ENCODE data around the gene CHST1.

CHST1 gene

DNA sequence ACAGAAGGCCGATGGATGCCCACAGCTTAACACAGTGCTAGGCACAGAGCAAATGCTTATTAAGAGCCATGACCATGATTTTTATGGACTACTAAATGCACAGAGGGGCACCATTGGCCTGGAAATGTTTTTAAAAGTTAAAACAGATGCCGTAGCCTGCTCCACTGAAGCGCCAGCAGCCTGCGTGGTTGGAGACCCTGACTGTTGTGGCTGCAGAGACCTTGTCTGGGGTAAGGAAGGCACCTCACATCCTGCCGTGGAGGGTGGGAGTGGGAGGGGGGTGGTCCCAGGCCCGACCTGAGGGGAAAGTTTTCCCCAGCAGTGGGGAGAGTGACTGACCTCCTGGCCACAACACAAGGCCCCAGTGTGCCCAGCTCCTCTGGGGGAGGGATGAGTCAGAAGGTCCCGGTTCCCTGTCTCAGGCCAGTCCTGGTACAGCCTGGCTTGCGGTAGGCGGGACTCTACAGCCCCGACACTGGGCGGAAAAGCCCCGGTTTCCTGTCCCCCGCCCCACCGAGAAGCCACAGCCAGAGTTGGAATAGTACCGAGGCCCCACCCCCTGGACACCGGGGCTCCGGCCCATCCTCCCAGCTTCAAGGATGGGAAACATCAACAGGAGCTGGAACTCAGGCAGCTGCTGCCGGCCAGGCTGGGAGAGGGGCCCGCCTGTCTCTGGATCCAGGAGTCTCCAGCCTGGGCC lies 7.0 kb downstream of the CHST1 start:
- DNase-seq: no peak
- Mint-ChIP-seq H3K4me1 (ENCODE audit: low read depth) (peaks cover 10% of the 10 kb centered on the region), H3K27me3 (peaks cover 67% of the 10 kb centered on the region)

DNA sequence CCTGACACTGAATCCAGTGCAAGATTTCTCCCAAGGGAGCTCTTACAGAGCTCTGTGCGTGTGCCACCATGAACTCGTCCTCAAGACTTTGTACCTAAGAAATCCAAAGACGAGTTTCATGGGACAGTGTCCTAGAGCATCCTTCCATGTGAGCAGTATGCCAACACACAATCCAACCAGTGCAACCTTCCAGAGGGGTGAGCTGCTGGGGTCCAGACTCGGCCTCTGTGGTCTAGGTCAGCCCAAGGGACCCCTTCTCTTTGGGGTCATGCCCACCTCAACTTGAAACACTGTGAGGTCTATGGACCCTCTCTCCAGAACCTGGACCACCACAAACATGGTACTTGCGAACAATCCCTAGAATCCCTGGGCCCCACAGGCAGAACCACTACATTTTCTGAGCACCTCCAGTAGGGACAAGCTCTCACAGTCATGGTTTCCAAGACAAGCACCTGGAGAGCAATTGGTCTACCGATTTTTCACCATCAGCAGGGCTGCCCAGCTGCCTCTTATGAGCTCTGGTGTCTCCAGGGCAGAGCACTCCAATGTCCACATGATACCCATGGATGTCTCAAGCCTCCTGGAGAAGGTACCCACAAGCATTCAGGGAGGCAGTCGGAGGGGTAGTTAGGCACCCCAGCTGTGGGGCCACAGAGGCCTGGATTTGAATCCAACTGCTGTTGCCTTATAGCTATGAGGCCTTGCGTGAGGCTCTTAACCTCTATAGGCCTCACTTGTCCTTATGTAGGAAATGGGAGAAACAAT lies 7.7 kb downstream of the CHST1 start:
- Mint-ChIP-seq H3K9me3 (no peaks in the 10 kb centered on the region), H3K4me1 (ENCODE audit: low read depth) (peaks cover 5% of the 10 kb centered on the region), H3K36me3 (ENCODE audit: low read depth) (no peaks in the 10 kb centered on the region), H3K4me3 (no peak overlapping the region), H3K27ac (no peak overlapping the region), H3K27me3 (peaks cover 59% of the 10 kb centered on the region)
- no peak for DNase-seq

More for the DNA sequence above, 7.0 kb downstream of the CHST1 start:
- Mint-ChIP-seq H3K27ac (no peak overlapping the region), H3K4me3 (no peak overlapping the region), H3K9me3 (no peaks in the 10 kb centered on the region), H3K36me3 (ENCODE audit: low read depth) (no peaks in the 10 kb centered on the region)

DNA sequence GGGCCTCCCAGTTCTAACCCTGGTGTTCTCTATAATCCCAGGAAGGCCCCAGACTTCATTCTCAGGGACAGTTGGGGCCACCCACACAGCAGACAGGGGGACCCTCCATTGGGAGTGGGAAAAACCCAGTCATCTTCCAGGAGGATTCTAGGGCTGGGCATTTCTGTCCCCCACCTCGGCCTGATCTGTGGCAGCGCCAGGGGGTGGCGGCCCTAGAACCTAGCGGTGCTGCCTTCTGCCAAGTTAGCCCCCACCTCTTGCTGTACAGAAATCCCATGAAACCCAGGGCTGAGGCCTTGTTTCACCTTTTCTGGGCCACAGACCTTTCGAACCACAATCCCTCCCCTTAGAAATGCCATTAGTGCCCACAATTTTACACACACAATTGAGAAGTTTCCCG lies 9.6 kb downstream of the CHST1 start:
- H3K4me3 Mint-ChIP-seq: no peak overlapping the region

DNA sequence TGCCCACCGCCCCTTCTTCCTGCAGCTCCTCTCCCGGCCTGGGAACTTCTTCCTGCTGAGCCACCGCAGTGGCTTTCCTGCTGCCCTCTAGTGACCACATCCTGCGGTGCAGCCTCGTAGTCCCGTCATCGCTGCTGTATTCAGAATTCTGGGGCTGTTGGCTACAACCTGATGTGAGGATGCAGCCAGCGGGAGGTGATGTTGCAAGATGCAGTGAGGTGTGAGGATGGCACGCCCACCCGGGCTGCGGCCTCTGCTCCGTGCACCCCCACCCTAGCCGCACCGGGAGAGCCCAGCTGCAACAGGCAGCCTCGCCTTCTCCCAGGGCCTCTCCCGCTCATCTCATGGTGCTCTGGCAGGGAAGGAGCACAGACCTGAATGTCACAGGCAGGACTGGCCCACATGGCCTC lies 10.1 kb downstream of the CHST1 start:
- Mint-ChIP-seq H3K9me3 (no peaks in the 10 kb centered on the region), H3K4me1 (ENCODE audit: low read depth) (peaks cover 5% of the 10 kb centered on the region), H3K27ac (no peak overlapping the region)

More for the DNA sequence above, 9.6 kb downstream of the CHST1 start:
- H3K36me3 Mint-ChIP-seq (ENCODE audit: low read depth): no peaks in the 10 kb centered on the region
- no peak for DNase-seq
- peaks cover 5% of the 10 kb centered on the region for H3K4me1 Mint-ChIP-seq (ENCODE audit: low read depth)
- no peak overlapping the region for H3K27ac Mint-ChIP-seq
- peaks cover 49% of the 10 kb centered on the region for H3K27me3 Mint-ChIP-seq
- H3K9me3 Mint-ChIP-seq: no peaks in the 10 kb centered on the region

DNA sequence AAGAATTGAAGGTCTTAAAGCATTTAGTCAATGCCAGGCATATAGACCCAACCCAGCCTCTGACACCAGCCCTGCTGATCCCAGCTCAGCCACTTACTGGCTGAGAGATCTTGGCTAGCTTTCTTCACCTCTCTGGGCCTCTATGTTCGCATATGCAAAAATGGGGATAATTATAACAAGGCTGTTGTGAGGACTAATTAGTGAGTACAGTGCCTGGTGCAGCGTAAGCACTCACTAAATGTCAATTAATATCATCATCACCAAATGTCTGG lies 10.5 kb downstream of the CHST1 start:
- Mint-ChIP-seq H3K27me3 (peaks cover 46% of the 10 kb centered on the region), H3K4me3 (no peak overlapping the region), H3K4me1 (ENCODE audit: low read depth) (peaks cover 5% of the 10 kb centered on the region), H3K27ac (no peak overlapping the region), H3K9me3 (no peaks in the 10 kb centered on the region), H3K36me3 (ENCODE audit: low read depth) (no peaks in the 10 kb centered on the region)
- DNase-seq: no peak

More for the DNA sequence above, 10.1 kb downstream of the CHST1 start:
- H3K27me3 Mint-ChIP-seq: peaks cover 49% of the 10 kb centered on the region
- H3K4me3 Mint-ChIP-seq: no peak overlapping the region
- peak; percentile 77 for DNase-seq
- H3K36me3 Mint-ChIP-seq (ENCODE audit: low read depth): no peaks in the 10 kb centered on the region

DNA sequence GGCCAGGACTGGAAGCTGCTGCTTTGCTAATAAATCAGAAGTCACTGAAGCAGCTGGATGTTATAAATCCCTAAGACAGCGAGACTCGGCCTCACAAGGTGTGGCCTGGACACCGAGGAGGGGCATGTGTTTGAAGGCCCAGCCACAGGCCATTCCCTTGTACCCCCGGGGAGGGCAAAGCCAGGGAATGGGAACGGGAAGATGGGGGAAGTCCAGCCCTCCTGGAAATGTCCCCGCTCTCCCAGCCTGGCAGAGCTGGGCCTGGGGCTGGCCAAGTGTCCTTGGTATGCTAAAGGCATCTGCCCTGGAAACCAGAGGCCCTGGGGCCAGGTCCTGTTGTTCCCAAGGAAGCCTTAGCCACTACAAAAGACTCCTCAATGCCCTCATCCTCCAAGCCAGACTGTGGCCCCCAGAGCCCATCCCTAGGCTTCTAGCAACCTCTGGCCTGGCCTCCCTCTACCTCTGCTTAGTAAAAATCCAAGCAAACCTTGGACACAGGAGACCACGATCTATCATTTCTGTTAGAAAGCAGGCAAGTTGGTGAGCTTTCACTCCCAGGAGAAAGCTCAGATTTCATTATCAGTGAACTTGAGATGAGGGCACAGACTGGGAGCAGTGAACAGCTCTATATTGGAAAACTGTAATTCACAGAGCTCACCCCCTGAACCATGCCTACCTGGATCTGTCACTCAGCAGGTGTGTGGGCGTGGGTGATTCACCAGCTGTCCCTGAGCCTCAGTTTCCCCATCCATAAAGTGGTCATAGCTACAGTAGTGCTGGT lies 11.0 kb downstream of the CHST1 start:
- DNase-seq: no peak
- peaks cover 41% of the 10 kb centered on the region for H3K27me3 Mint-ChIP-seq

DNA sequence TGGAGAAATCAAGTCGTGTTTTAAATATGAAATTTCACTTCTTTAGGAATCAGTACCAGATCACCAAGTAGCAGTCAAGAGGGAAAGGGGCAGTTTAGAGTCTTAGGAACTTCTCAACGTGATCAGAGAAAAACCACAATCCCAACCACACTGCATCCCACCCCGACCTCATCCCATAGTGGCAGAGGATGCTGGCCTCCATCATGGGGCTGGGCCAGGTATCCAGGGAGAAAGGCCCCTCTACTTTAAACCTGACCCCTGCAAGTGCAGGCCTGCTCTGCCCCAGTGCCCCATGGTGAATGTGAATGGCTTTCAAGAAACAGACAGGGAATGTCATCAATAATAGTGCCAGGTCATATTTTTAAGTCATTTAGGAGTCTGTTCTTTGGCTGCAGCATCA lies 12.1 kb downstream of the CHST1 start:
- H3K27me3 Mint-ChIP-seq: peaks cover 38% of the 10 kb centered on the region
- no peak for DNase-seq

More for the DNA sequence above, 11.0 kb downstream of the CHST1 start:
- Mint-ChIP-seq H3K36me3 (ENCODE audit: low read depth) (no peaks in the 10 kb centered on the region), H3K4me3 (no peak overlapping the region), H3K9me3 (no peaks in the 10 kb centered on the region), H3K27ac (no peak overlapping the region), H3K4me1 (ENCODE audit: low read depth) (peaks cover 5% of the 10 kb centered on the region)

DNA sequence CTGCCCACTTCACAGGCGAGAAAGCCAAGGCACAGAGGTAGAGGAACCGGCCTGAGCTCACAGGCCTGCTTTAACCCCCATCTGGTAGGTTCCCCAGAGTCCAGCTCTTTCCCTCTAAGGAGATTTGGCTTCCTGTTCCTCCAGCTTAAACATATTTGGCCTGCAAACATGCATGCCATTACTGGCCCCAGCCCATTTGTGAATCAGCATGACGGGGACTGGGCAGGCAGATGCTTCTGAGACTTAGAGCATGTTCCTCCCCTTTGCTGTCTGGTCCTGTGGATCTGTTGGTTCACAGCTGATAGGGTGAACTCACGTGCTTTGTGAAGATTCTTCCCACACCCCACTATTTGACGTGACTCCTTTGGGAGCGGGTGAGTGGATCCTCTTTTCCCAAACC lies 12.6 kb downstream of the CHST1 start:
- DNase-seq: no peak
- no peaks in the 10 kb centered on the region for H3K36me3 Mint-ChIP-seq (ENCODE audit: low read depth)
- peaks cover 33% of the 10 kb centered on the region for H3K27me3 Mint-ChIP-seq
- peaks cover 7% of the 10 kb centered on the region for H3K4me1 Mint-ChIP-seq (ENCODE audit: low read depth)
- no peak overlapping the region for H3K4me3 Mint-ChIP-seq
- no peaks in the 10 kb centered on the region for H3K9me3 Mint-ChIP-seq
- H3K27ac Mint-ChIP-seq: no peak overlapping the region

More for the DNA sequence above, 12.1 kb downstream of the CHST1 start:
- Mint-ChIP-seq H3K4me1 (ENCODE audit: low read depth) (peaks cover 7% of the 10 kb centered on the region), H3K9me3 (no peaks in the 10 kb centered on the region), H3K36me3 (ENCODE audit: low read depth) (no peaks in the 10 kb centered on the region), H3K27ac (no peak overlapping the region), H3K4me3 (no peak overlapping the region)

DNA sequence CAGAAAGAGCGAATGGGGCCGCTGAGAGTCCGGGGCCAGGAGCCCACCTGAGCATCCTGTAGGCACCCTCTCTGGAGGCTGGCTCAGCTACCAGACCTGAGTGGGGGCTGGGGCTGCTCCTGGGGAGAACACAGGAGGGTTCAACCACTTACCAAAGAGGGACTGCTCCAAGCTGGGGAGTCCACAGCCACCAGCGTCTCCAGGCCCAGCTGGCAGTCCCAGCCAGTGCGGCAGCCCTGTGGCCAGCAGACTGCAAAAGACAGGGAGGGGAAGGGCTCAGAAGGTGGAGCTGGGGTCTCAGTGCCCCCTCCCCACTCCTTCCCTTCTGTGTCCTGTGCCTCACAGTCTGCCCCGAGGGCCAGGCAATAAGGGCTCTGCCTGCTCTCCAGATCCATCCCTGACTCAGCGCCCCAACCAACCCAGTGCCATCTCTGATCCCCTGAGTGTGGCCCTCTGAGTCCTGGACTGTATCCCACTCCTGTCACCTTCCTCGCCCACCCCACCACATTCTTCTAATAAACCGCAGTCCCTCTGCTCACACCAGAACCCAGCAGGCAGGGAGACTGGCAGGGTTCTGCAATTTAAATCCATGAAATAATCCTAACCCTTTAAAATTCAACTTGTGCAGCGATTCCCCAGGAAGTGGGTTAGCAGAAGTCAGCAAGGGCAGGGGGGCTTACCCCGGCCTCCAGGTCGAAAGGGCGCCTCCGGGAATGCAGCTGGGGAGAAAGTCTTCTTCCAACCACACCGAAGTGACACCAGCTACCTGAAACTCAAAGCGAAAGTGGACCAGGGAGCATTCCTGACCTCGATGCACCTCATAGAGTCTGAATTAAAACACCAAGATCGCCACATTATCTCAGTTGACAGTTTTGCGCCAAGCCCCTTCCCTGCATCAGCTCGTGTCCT lies 13.3 kb downstream of the CHST1 start:
- Mint-ChIP-seq H3K4me1 (ENCODE audit: low read depth) (peaks cover 12% of the 10 kb centered on the region), H3K27ac (no peak overlapping the region), H3K36me3 (ENCODE audit: low read depth) (no peaks in the 10 kb centered on the region), H3K27me3 (peaks cover 27% of the 10 kb centered on the region), H3K4me3 (no peak overlapping the region), H3K9me3 (no peaks in the 10 kb centered on the region)
- DNase-seq: no peak

DNA sequence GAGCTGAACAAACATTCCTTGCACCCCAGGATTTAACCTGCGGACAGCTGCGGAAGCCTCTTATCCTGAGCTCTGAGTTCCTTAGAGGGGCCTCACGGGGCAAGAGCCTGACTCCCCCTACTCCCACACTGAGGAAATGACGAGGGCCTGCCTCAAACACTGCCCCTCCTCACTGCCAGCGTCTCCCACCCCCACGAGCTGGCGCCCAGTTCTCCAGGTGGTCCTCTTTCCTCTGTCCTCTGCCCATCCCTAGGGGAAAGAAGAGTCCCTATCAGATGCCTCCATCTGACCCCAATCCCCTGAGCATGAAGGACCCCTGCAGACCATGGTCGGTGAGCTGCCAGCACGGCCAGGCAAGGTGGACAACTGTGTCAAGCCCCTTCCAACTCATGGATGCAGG lies 14.3 kb downstream of the CHST1 start:
- Mint-ChIP-seq H3K36me3 (ENCODE audit: low read depth) (no peaks in the 10 kb centered on the region), H3K9me3 (no peaks in the 10 kb centered on the region), H3K27me3 (peaks cover 21% of the 10 kb centered on the region), H3K4me3 (no peak overlapping the region), H3K4me1 (ENCODE audit: low read depth) (peaks cover 17% of the 10 kb centered on the region), H3K27ac (no peak overlapping the region)
- no peak for DNase-seq

DNA sequence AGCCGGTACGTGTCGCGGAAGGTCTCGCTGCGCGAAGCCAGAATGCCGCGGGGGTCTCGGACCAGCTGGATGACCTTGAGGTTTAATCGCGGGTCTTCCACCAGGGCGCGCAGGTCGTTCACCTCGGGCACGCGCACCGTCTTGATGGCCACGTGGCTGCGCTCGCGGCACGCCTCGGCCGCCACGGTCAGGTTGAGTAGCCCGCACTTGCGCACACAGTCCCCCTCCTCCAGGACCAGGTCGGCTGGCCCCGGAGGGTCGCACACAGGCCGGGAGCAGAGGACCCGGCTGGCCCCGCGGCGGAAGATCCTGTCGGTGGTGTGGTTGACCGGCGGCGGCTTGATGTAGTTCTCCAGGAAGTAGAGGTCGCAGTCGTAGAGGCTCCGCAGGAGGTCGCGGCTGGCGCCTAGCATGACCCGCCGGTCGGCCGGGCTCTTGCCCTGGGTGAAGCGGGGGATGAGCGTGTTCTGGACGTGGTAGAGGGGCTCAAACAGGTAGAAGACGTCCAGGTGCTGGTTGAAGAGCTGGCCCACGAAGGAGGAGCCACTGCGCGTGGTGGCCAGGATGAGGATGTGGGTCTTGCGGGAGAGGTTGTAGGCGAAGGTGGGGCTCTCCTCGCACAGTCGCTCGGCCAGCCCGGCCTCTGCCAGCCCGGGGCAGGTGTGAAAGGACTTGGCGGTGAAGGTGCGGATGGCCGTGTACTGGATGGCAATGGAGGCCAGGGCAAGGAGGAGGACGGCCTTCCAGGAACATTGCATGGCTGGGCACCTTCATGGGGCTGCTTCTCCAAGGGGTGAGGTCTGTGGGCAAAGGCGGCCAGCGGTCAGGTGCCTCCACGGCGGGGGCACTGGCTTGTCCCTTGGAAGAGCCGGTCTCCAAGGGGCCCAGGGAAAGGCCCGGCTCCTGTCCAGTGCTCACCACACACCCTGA lies 15.0 kb downstream of the CHST1 start:
- peaks cover 18% of the 10 kb centered on the region for H3K27me3 Mint-ChIP-seq
- no peak overlapping the region for H3K4me3 Mint-ChIP-seq
- DNase-seq: no peak
- H3K36me3 Mint-ChIP-seq (ENCODE audit: low read depth): no peaks in the 10 kb centered on the region
- H3K9me3 Mint-ChIP-seq: no peaks in the 10 kb centered on the region
- peaks cover 17% of the 10 kb centered on the region for H3K4me1 Mint-ChIP-seq (ENCODE audit: low read depth)
- no peak overlapping the region for H3K27ac Mint-ChIP-seq

DNA sequence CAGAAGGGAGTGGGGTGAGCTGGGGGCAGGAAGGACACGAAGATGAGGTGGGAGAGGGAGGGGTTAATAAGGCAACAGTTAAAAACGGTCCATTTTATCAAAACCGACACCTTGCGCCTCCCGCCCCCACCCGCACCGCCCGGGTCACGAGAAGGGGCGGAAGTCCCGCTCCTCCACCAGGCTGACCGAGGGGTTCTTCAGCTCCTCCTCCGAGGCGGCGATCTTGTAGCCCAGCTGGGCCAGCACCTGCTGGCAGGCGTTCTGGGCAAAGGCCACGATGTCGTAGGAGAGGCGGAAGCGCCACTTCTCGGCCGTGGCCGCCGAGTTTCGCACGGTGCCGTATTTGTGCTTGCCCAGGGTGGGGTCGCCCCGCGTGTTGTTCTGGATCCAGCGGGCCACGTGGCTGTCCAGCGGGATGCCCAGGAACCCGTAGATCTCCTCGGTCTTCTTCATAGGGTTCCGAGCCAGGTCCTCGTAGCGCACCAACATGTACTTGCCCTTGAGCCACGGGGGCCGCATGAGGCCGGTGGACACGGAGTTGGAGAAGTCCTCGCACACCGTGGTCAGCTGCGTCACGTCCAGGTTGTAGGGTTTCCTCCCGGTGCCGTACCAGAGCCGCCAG lies 15.8 kb downstream of the CHST1 start:
- Mint-ChIP-seq H3K4me1 (ENCODE audit: low read depth) (peaks cover 12% of the 10 kb centered on the region), H3K27ac (no peak overlapping the region), H3K4me3 (no peak overlapping the region), H3K27me3 (peaks cover 23% of the 10 kb centered on the region), H3K36me3 (ENCODE audit: low read depth) (no peaks in the 10 kb centered on the region), H3K9me3 (no peaks in the 10 kb centered on the region)
- DNase-seq: no peak

DNA sequence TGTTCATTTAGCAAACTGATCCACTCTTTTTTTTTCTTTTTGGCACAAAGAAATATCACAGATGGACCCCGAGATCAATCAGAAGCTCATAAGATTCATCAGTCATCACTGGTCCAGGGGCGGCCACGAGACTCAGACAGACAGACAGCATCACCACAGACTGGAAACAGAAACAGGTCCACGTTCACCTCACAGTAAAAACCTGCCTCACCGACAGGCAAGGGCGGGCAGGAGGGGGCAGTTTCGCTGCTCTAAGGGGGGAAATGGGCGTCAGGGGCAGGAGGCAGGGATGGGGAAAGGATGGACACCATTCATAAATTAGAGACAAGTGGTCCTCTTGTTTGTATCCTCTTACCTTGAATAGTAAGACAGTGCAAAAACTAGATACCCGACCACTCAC lies 16.5 kb downstream of the CHST1 start:
- no peak overlapping the region for H3K27ac Mint-ChIP-seq
- no peaks in the 10 kb centered on the region for H3K36me3 Mint-ChIP-seq (ENCODE audit: low read depth)
- H3K4me3 Mint-ChIP-seq: no peak overlapping the region
- H3K4me1 Mint-ChIP-seq (ENCODE audit: low read depth): peaks cover 12% of the 10 kb centered on the region
- DNase-seq: no peak
- H3K9me3 Mint-ChIP-seq: no peaks in the 10 kb centered on the region
- H3K27me3 Mint-ChIP-seq: peaks cover 24% of the 10 kb centered on the region
